Stomach (tissue), 4 donors: ENCODE data around the gene FLRT1.

ENCODE experiments used
- EP300 ChIP-seq: sonication (generic); formaldehyde crosslinking; IDR thresholded peaks from one replicate; pipeline ENCODE4 v1.6.1; 2017; ENCODE audit warnings: antibody characterized with exemption
- POLR2A ChIP-seq, 4 donors: fragments of 450-650 bp; IDR thresholded peaks; one replicate each; pipeline ENCODE4 v1.6.1; 2016; ENCODE audit warnings: antibody characterized with exemption in 4 of 4, control low read depth in 2 of 4, mild to moderate bottlenecking in 1 of 4, moderate library complexity in 1 of 4
- POLR2AphosphoS5 ChIP-seq, 3 donors: sonication (generic); formaldehyde crosslinking; IDR thresholded peaks; one replicate each; pipeline ENCODE4 v1.6.1; 2016; ENCODE audit warnings: antibody characterized with exemption in 3 of 3
- TF ChIP-seq, protein P1 (sequence below), 7 experiments: fragments of 450-650 bp in 4 of 7; fragments of 200-600 bp in 3 of 7; sonication (generic) in 3 of 7; IDR thresholded peaks; one replicate each; pipeline ENCODE4 v1.5.1; 2016 to 2019; ENCODE audit warnings: antibody characterized with exemption in 7 of 7, control low read depth in 2 of 7, mild to moderate bottlenecking in 1 of 7

DNA sequence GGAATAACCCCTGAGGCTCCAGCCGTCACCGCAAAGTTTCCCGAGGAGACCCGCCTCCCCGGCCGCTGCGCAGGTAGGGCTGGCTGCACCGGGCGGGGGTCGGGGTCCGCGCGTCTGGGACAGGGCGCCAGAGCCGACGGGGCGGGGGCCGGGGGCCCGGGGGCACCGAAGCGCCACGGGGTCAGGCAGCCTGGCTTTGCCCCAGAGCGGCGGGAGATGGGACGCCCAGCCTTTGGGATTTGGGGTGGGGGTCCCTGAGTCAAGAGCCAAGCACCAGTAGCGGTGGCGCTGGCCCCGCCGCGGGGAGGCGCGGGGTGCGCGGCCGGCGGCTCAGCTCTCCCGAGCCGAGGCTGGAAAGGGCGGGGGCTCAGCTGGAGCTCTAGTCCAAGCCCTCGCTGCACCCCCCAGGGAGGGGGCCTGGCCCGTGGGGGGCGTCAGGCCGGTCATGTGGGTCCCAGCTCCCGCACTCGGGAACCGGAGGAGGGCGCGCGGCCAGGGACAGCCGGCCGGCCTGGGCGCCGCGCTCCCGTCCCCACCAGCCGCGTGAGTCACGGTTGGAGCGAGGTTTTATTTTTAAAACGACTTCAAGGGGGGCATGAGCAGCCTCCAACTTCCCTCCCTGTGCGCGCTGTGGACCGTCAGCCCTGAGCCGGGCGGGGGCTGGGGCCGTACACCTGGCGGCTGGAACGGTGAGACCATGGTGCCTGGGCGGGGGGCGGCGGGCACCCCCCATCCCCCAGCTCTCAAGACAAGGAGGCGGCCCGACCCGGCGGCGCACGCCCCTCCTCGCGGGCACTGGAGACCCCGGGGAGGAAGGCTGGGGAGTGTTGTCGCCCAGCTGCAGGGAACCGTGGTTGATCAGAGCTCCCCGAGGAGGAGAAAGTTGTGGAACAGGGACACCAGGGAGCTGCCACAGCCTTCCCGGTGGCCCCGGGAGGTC lies 626 bp downstream of the FLRT1 start:
- TF ChIP-seq POLR2A (IDR thresholded peaks at IDR 0.05) (no peak), POLR2AphosphoS5 (IDR thresholded peaks at IDR 0.05) (no peak), EP300 (no peak)
- TF ChIP-seq, protein P1, sequence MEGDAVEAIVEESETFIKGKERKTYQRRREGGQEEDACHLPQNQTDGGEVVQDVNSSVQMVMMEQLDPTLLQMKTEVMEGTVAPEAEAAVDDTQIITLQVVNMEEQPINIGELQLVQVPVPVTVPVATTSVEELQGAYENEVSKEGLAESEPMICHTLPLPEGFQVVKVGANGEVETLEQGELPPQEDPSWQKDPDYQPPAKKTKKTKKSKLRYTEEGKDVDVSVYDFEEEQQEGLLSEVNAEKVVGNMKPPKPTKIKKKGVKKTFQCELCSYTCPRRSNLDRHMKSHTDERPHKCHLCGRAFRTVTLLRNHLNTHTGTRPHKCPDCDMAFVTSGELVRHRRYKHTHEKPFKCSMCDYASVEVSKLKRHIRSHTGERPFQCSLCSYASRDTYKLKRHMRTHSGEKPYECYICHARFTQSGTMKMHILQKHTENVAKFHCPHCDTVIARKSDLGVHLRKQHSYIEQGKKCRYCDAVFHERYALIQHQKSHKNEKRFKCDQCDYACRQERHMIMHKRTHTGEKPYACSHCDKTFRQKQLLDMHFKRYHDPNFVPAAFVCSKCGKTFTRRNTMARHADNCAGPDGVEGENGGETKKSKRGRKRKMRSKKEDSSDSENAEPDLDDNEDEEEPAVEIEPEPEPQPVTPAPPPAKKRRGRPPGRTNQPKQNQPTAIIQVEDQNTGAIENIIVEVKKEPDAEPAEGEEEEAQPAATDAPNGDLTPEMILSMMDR (IDR thresholded peaks at IDR 0.05): no peak
